BLaER1 (cell line): Measurements from ENCODE around the gene PDXK.
A peak's percentile ranks its signal among the peaks of the same experiment; 100 is the strongest.
"Not testable (repeated sequence)": the region's sequence is repeated elsewhere in the genome, so short reads cannot be mapped to it uniquely, and the experiment has no call there.

ENCODE experiments used
- H3K27ac ChIP-seq: shearing (Covaris generic); formaldehyde crosslinking; 2 replicates; pipeline ENCODE4 v1.8.1; 2022
- H3K27me3 ChIP-seq: shearing (Covaris generic); formaldehyde crosslinking; 2 replicates; pipeline ENCODE4 v1.8.1; 2022
- H3K36me3 ChIP-seq: shearing (Covaris generic); formaldehyde crosslinking; 2 replicates; pipeline ENCODE4 v1.8.1; 2022
- H3K4me1 ChIP-seq: shearing (Covaris generic); formaldehyde crosslinking; 2 replicates; pipeline ENCODE4 v1.8.1; 2022
- H3K4me2 ChIP-seq: shearing (Covaris generic); formaldehyde crosslinking; 2 replicates; pipeline ENCODE4 v1.8.1; 2022
- H3K4me3 ChIP-seq: shearing (Covaris generic); formaldehyde crosslinking; 2 replicates; pipeline ENCODE4 v1.8.1; 2022
- H3K9ac ChIP-seq: shearing (Covaris generic); formaldehyde crosslinking; 2 replicates; pipeline ENCODE4 v1.8.1; 2022
- H3K9me3 ChIP-seq: shearing (Covaris generic); formaldehyde crosslinking; 2 replicates; pipeline ENCODE4 v1.8.1; 2022
- H4K20me1 ChIP-seq: shearing (Covaris generic); formaldehyde crosslinking; 2 replicates; pipeline ENCODE4 v1.8.1; 2022
- Cebpa-rat ChIP-seq: shearing (Covaris generic); IDR thresholded peaks from 2 replicates; pipeline ENCODE4 v1.8.1; 2022

Gene PDXK

GRCh38 chr21:43712268-43712942, 6.5 kb upstream of the PDXK start:
- Histone ChIP-seq H3K27me3 (no peaks in the 10 kb centered on the region), H3K36me3 (no peaks in the 10 kb centered on the region), H3K9me3 (no peaks in the 10 kb centered on the region), H3K4me3 (no peak overlapping the region), H4K20me1 (peaks cover 6% of the 10 kb centered on the region; the same call in 1 of the 2 replicates), H3K9ac (no peak overlapping the region), H3K4me2 (no peak overlapping the region), H3K27ac (no peak overlapping the region), H3K4me1 (peaks cover 17% of the 10 kb centered on the region)
- TF ChIP-seq Cebpa-rat = no peak

- not testable (repeated sequence) for H3K4me3 ChIP-seq, H3K9me3 ChIP-seq, H3K9ac ChIP-seq, H3K27me3 ChIP-seq, H4K20me1 ChIP-seq, H3K4me2 ChIP-seq, H3K27ac ChIP-seq, H3K36me3 ChIP-seq
- peaks cover 24% of the 10 kb centered on the region for H3K4me1 ChIP-seq
Observed at GRCh38 chr21:43713123-43713522, 5.8 kb upstream of the PDXK start.

- H3K4me1 ChIP-seq = peaks cover 50% of the 10 kb centered on the region
- peak overlapping the region; percentile 65 for H3K4me2 ChIP-seq
- H3K36me3 ChIP-seq = no peaks in the 10 kb centered on the region
- no peak overlapping the region for H3K9ac ChIP-seq
- no peak for TF ChIP-seq Cebpa-rat
- H3K27ac ChIP-seq = no peak overlapping the region
- H4K20me1 ChIP-seq = peaks cover 30% of the 10 kb centered on the region
- no peaks in the 10 kb centered on the region for H3K9me3 ChIP-seq
- H3K4me3 ChIP-seq = no peak overlapping the region
- H3K27me3 ChIP-seq = peaks cover 17% of the 10 kb centered on the region; the same call in 1 of the 2 replicates
Observed at GRCh38 chr21:43716376-43717165, 2.4 kb upstream of the PDXK start.

GRCh38 chr21:43717166-43717853, 1.6 kb upstream of the PDXK start:
- H3K27me3 ChIP-seq = peaks cover 17% of the 10 kb centered on the region; the same call in 1 of the 2 replicates
- peak overlapping the region; percentile 65 for H3K4me2 ChIP-seq
- H3K27ac ChIP-seq = no peak overlapping the region
- peaks cover 57% of the 10 kb centered on the region for H3K4me1 ChIP-seq
- H3K4me3 ChIP-seq = no peak overlapping the region
- no peak overlapping the region for H3K9ac ChIP-seq
- no peaks in the 10 kb centered on the region for H3K36me3 ChIP-seq
- TF ChIP-seq Cebpa-rat = no peak
- H3K9me3 ChIP-seq = no peaks in the 10 kb centered on the region
- peaks cover 37% of the 10 kb centered on the region for H4K20me1 ChIP-seq

GRCh38 chr21:43717967-43718871, 710 bp upstream of the PDXK start:
- Histone ChIP-seq H3K27me3 (peaks cover 17% of the 10 kb centered on the region; the same call in 1 of the 2 replicates), H3K4me3 (peak overlapping the region; percentile 83), H3K4me1 (peaks cover 59% of the 10 kb centered on the region), H3K36me3 (no peaks in the 10 kb centered on the region), H4K20me1 (peaks cover 46% of the 10 kb centered on the region), H3K9me3 (no peaks in the 10 kb centered on the region), H3K27ac (peak overlapping the region; percentile 68), H3K4me2 (peak overlapping the region; percentile 99), H3K9ac (peak overlapping the region; percentile 82)
- TF ChIP-seq Cebpa-rat = no peak

GRCh38 chr21:43719748-43720538, 1.0 kb downstream of the PDXK start:
- H3K9ac ChIP-seq = peak overlapping the region; percentile 82
- H3K4me2 ChIP-seq = peak overlapping the region; percentile 99
- peaks cover 76% of the 10 kb centered on the region for H3K4me1 ChIP-seq
- 0 out of 2 replicates have a peak, but pooled peaks cover 9% of the 10 kb centered on the region for H3K36me3 ChIP-seq
- peaks cover 63% of the 10 kb centered on the region for H4K20me1 ChIP-seq
- no peak for TF ChIP-seq Cebpa-rat
- peak overlapping the region; percentile 68 for H3K27ac ChIP-seq
- H3K9me3 ChIP-seq = no peaks in the 10 kb centered on the region
- peak overlapping the region; percentile 83 for H3K4me3 ChIP-seq
- H3K27me3 ChIP-seq = peaks cover 17% of the 10 kb centered on the region; the same call in 1 of the 2 replicates

GRCh38 chr21:43720539-43721166, 1.7 kb downstream of the PDXK start:
- H3K4me2 ChIP-seq = peak overlapping the region; percentile 99
- 0 out of 2 replicates have a peak overlapping the region, but pooled peaks have one; percentile 82 for H3K9ac ChIP-seq
- H3K9me3 ChIP-seq = no peaks in the 10 kb centered on the region
- H4K20me1 ChIP-seq = peaks cover 69% of the 10 kb centered on the region
- peaks cover 17% of the 10 kb centered on the region; the same call in 1 of the 2 replicates for H3K27me3 ChIP-seq
- H3K27ac ChIP-seq = no peak overlapping the region
- H3K4me3 ChIP-seq = no peak overlapping the region; the same call in 1 of the 2 replicates
- no peak for TF ChIP-seq Cebpa-rat
- peaks cover 83% of the 10 kb centered on the region for H3K4me1 ChIP-seq
- H3K36me3 ChIP-seq = 0 out of 2 replicates have a peak, but pooled peaks cover 9% of the 10 kb centered on the region

GRCh38 chr21:43721206-43721605, 2.3 kb downstream of the PDXK start:
- Histone ChIP-seq H3K27me3 (peaks cover 17% of the 10 kb centered on the region; the same call in 1 of the 2 replicates), H3K4me1 (peaks cover 84% of the 10 kb centered on the region), H3K4me2 (0 out of 2 replicates have a peak overlapping the region, but pooled peaks have one; percentile 19), H3K36me3 (0 out of 2 replicates have a peak, but pooled peaks cover 9% of the 10 kb centered on the region), H3K27ac (no peak overlapping the region), H3K9me3 (no peaks in the 10 kb centered on the region), H3K9ac (no peak overlapping the region), H3K4me3 (no peak overlapping the region), H4K20me1 (peaks cover 75% of the 10 kb centered on the region)
- TF ChIP-seq Cebpa-rat = no peak
